ENCODE results near the gene SFRP5.

The SFRP5 gene

GRCh38 chr10:97785231-97785630 lies 13.4 kb upstream of the SFRP5 start:
- DNase-seq (ENCODE audit: low read depth), result no peak

GRCh38 chr10:97784200-97784810 lies 12.5 kb upstream of the SFRP5 start:
- DNase-seq (ENCODE audit: low read depth), result no peak

GRCh38 chr10:97782455-97783228 lies 10.8 kb upstream of the SFRP5 start:
- DNase-seq (ENCODE audit: low read depth), result no peak

DNA sequence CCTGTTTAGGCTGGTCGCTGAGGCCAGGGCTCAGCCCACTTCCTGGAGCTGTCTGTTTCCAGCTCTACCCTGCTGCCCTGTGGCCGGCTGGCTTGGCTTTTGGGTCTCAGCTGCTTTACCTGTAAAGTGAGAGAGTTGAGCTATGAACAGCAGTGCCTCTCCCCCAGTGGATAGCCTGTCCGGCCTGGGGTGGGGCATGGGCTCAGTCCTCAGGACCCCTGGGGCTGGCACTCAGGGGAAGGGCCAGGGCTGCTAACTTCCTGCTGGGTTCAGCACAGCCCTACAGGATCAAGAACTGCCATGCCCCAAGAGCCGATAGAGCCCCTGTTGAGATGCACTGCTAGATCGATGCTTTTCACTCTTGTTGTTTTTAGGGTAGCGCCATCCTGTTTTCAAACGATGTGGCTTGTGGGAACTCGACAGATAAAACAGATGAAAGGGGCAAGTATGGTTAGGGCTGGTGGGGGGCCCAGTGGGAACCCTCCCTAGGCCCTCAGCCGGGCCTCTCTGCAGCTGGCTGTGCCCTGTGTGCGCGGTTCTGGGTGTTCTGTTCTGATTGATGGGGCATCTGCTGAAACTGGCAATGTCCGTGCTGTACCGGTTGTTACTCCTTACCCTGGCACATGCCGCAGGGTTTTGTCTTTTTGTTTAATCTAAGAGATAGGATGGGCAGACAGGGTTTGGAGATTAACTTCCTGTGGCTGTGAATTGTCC lies 10.0 kb upstream of the SFRP5 start:
- no peak for DNase-seq (ENCODE audit: low read depth)

- no peak for DNase-seq (ENCODE audit: low read depth)
Observed at GRCh38 chr10:97780841-97781617, 9.2 kb upstream of the SFRP5 start.

DNA sequence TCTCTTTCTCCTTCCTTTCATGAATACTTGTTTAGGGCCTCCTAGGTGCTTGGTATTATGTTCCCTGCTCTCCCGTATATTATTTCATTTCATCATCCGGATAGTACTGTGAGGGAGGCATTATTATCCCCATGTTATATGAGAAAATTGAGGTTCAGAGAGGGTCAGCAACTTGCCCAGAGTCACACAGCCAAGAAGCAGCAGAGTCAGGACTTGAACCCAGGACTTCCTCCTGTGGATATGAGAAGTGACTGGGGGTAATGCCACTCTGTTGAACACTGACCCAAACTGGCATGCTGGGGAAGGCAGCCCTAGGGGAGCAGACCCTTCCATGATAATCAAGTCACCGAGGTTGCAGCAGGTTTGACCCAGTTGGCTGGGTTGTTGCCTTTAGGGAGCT lies 8.2 kb upstream of the SFRP5 start:
- DNase-seq (ENCODE audit: low read depth), result no peak

DNA sequence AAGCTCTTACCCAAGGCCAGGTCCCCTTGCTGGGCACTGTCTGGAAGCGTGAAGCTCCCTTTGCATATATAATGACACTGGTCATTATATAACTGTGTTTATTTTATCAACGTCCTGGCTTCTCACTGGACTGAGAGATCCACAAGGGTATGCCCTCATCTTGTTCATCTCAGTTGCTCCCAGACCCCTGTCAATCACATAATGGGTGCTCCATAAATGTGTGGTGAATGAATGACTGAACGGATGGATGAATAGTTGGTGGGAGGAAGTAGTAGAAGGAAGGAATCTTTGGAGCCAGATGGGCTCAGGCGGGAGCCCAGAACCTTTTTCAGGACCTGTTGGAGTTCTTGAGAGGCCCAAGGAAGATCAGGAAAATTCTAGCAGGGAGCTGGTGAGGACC lies 7.7 kb upstream of the SFRP5 start:
- no peak for DNase-seq (ENCODE audit: low read depth)

DNA sequence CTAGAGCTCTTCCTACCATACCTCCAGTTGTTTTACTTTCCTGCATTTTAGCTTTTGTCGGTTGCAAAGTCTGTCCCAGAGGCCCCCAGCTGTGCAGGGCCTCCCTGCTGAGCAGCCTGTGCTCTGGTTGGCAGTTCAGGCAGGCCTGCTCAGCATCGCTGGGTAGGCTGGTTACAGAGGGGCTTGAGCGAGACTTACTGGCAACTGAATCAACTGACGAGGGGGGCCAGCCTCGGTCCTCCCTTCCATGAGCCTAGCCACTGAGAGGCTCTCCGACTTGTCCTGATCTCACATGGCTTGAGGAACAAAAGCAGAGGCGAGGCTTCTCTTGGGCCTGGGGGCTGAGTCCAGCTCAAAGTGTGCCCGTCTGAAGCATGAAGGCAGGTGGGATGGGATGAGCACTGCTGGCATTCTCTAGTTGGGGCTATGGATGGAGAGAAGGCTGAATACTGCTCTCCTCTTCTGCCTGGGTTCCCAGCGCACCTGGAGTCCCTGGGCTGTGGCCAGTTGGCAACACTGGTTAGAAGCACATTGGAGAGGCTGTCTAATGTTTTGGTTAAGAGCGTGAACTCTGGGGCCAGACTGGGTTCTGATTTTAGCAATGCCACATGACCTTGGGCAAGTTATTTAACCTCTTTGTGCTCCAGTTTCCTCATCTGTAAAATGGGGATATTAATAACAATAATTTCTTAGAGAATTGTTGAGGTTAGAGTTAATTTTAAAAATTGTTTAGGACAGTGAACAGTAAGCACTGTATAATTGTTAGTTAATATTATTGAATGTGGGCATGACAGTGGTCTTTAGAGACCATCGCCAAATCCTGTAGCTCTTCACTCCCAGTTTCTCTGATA lies 6.9 kb upstream of the SFRP5 start:
- DNase-seq (ENCODE audit: low read depth), result no peak

DNA sequence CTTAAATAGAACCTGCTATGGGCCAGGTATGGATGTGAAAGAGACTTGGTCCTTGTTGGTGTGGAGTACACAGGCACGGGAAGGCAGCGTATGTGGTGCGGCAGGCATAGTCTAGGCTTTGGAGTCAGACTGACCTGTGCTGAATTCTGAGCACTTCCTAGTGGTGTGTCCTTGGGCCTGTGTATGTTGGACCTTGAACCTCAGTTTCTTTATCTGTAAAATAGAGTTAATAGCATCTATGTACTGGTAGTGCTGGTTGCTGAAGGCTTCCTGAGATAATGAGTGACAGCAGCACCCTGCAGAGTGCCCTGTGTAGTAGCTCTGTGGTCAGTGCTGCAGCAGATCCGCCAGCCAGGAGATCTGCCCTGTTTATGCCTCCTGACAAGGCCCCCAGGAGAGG lies 5.3 kb upstream of the SFRP5 start:
- no peak for DNase-seq (ENCODE audit: low read depth)

- DNase-seq (ENCODE audit: low read depth), result no peak
Observed at GRCh38 chr10:97774811-97775294, 3.1 kb upstream of the SFRP5 start.

DNA sequence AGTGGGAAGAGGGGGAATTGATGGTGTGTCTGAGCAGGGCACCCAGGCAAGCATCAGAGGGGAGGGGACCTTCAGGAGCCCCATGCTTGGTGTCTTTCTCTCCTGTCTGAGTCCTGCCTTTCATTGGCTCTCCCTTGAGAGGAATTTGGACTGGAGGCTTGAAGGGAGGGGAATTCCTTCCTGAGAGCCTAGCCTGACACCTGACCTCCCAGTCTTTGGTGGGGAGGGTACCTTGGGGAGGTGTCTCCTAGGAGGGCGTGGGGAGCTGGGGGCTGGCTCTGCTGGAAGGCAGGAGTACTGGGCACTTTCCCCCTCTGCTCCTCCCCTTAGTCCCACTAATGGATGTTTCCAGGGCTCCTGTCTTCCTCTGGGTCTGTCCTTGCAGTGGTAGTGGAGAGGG lies 1.3 kb upstream of the SFRP5 start:
- no peak for DNase-seq (ENCODE audit: low read depth)

- DNase-seq (ENCODE audit: low read depth), result peak; percentile 16
Observed at GRCh38 chr10:97771055-97771891, 526 bp downstream of the SFRP5 start.

DNA sequence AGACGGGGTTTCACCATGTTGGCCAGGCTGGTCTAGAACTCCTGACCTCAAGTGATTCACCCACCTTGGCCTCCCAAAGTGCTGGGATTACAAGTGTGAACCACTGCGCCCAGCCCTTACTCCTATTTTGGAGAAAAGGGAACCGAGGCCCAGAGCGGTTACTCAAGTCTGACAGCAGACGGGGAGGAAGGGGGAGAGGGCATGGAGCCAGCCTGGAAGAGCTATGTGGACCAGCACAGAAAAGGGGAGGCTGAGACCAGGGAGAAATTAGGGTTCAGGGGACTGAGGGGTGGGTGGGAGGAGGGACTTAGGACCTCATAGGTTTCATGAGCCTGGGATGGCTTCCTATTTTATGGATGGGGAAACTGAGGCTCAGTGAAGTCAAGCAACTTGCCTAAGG lies 1.5 kb downstream of the SFRP5 start:
- no peak for DNase-seq (ENCODE audit: low read depth)

- no peak for DNase-seq (ENCODE audit: low read depth)
Observed at GRCh38 chr10:97768322-97769315, 3.2 kb downstream of the SFRP5 start.

DNA sequence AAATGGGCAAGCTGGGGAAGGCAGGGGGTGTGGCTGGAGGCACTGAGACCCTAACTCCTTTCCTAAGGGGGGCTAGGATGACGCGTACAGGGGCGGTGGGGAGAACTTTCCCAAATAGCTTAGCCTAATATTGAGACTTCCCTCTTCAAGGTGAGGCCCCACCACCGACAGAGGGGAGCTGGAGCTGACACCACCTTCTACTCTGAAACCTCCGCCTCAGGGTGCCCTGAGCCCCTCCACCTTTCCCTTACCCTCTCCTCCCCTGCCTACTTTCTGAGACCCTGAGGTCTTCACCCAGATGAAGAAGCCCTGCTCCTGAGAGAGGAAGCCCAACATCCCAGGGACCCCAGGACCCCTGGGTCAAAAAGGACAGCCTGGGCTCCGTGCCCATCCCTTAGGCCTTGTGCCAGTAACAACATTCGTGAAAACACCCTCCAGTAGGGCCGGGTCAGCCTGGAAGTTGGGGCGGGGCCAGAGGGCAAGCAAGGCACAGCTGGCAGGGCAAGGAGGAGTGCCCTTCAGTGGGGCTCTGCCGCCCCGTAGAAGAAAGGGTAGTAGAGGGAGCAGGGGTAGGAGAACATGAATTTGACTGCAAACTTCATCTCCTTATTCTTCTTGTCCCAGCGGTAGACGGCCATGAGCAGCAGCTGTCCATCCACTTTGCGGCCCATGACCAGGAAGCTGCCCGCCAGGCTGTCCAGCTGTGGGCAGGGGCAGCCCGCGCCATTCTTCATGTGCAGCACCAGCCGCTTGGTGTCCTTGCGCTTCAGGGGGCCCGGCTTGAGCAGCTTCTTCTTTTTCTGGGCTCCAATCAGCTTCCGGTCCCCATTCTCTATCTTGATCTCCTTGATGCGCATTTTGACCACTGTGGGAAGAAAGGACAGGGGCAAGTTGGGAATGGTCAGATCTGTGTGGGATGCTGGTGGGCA lies 4.5 kb downstream of the SFRP5 start:
- no peak for DNase-seq (ENCODE audit: low read depth)

GRCh38 chr10:97766106-97766810 lies 5.5 kb downstream of the SFRP5 start:
- DNase-seq (ENCODE audit: low read depth), result no peak

DNA sequence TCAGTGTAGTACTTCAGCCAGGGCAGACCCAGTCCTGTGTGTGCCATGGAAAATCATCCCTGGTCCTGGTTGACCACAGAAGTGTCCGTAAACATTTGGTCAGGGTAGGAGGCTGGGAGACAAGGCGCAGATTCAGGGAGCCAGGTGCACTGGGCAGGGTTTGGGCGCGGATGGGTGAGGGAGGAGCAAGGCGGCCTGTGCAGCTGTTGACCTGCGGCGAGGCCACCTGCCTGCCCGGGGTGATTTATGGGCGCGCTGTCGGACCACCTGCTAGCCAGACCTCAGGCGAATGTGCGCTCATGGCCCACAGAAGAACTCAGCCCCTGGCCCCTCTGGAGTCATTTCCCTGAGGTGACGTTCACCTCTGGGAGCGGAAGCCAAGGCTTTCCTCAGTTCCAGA lies 6.6 kb downstream of the SFRP5 start:
- no peak for DNase-seq (ENCODE audit: low read depth)
